ENCODE measurements around the gene GPR25. TPM values are rescaled to one million over a fixed set of nuclear protein-coding genes. Genes with fewer than 3 reads are reported as not detected.

Gene GPR25
- total RNA-seq, 2 experiments from 2014 or later = not detected

GRCh38 chr1:200889571-200889970 is 16.8 kb downstream of the GPR25 start:
- Mint-ChIP-seq H3K36me3 (ENCODE audit: low read depth) (no peaks in the 10 kb centered on the region), H3K9me3 (no peaks in the 10 kb centered on the region), H3K27me3 (ENCODE audit: low read depth) (peaks cover 36% of the 10 kb centered on the region), H3K4me3 (no peak overlapping the region), H3K27ac (peak overlapping the region; percentile 47), H3K4me1 (ENCODE audit: low read depth) (peaks cover 46% of the 10 kb centered on the region)
- intact Hi-C loops (cut with micrococcal nuclease) = loop anchor here (1.0 to 5.0 kb wide), 11 partner anchors 11 to 737 kb away; partner anchors contain the start of gene KIF21B
- peak; percentile 56 for DNase-seq
- CTCF ChIA-PET = interaction anchor here (0.7 to 2.4 kb wide), 4 partner anchors 16 to 131 kb away, joined by 3 to 8 read pairs (median 4); no protein-coding TSS in a partner anchor

- H3K9me3 Mint-ChIP-seq = no peaks in the 10 kb centered on the region
- no peak for DNase-seq
- no peak overlapping the region for H3K4me3 Mint-ChIP-seq
- CTCF ChIA-PET = interaction anchor here (0.6 to 2.4 kb wide), 5 partner anchors 16 to 52 kb away, joined by 3 to 8 read pairs (median 4); no protein-coding TSS in a partner anchor
- H3K4me1 Mint-ChIP-seq (ENCODE audit: low read depth) = peaks cover 46% of the 10 kb centered on the region
- intact Hi-C loops (cut with micrococcal nuclease) = no loop called here
- H3K27ac Mint-ChIP-seq = no peak overlapping the region
- H3K36me3 Mint-ChIP-seq (ENCODE audit: low read depth) = no peaks in the 10 kb centered on the region
- H3K27me3 Mint-ChIP-seq (ENCODE audit: low read depth) = peaks cover 36% of the 10 kb centered on the region
These were observed 17.2 kb downstream of the GPR25 start for GRCh38 chr1:200890027-200890426.

GRCh38 chr1:200890818-200891773 is 18.3 kb downstream of the GPR25 start:
- peaks cover 36% of the 10 kb centered on the region for H3K27me3 Mint-ChIP-seq (ENCODE audit: low read depth)
- CTCF ChIA-PET = interaction anchor here (0.6 to 1.0 kb wide), 4 partner anchors 15 to 129 kb away, joined by 3 to 4 read pairs (median 3); no protein-coding TSS in a partner anchor
- H3K36me3 Mint-ChIP-seq (ENCODE audit: low read depth) = no peaks in the 10 kb centered on the region
- intact Hi-C loops (cut with micrococcal nuclease) = no loop called here
- no peaks in the 10 kb centered on the region for H3K9me3 Mint-ChIP-seq
- no peak overlapping the region for H3K27ac Mint-ChIP-seq
- peak overlapping the region; percentile 52 for H3K4me3 Mint-ChIP-seq
- peaks cover 46% of the 10 kb centered on the region for H3K4me1 Mint-ChIP-seq (ENCODE audit: low read depth)
- DNase-seq = peak; percentile 27

- peaks cover 37% of the 10 kb centered on the region for H3K27me3 Mint-ChIP-seq (ENCODE audit: low read depth)
- no peaks in the 10 kb centered on the region for H3K36me3 Mint-ChIP-seq (ENCODE audit: low read depth)
- DNase-seq = no peak
- no peaks in the 10 kb centered on the region for H3K9me3 Mint-ChIP-seq
- intact Hi-C loops (cut with micrococcal nuclease) = no loop called here
- H3K4me3 Mint-ChIP-seq = no peak overlapping the region
- H3K27ac Mint-ChIP-seq = no peak overlapping the region
- peaks cover 46% of the 10 kb centered on the region for H3K4me1 Mint-ChIP-seq (ENCODE audit: low read depth)
- CTCF ChIA-PET = interaction anchor here (0.7 to 0.9 kb wide), 2 partner anchors 81 to 128 kb away, joined by 3 read pairs; no protein-coding TSS in a partner anchor
These were observed 19.0 kb downstream of the GPR25 start for GRCh38 chr1:200891774-200892157.

GRCh38 chr1:200892546-200892945 is 19.8 kb downstream of the GPR25 start:
- peaks cover 37% of the 10 kb centered on the region for H3K27me3 Mint-ChIP-seq (ENCODE audit: low read depth)
- no peak for DNase-seq
- H3K4me1 Mint-ChIP-seq (ENCODE audit: low read depth) = peaks cover 43% of the 10 kb centered on the region
- H3K4me3 Mint-ChIP-seq = no peak overlapping the region
- CTCF ChIA-PET = interaction anchor here (0.6 to 0.9 kb wide), 2 partner anchors 81 to 173 kb away, joined by 3 to 4 read pairs; no protein-coding TSS in a partner anchor
- H3K36me3 Mint-ChIP-seq (ENCODE audit: low read depth) = no peaks in the 10 kb centered on the region
- H3K27ac Mint-ChIP-seq = no peak overlapping the region
- H3K9me3 Mint-ChIP-seq = no peaks in the 10 kb centered on the region
- intact Hi-C loops (cut with micrococcal nuclease) = no loop called here

- Mint-ChIP-seq H3K4me3 (no peak overlapping the region), H3K27ac (no peak overlapping the region), H3K27me3 (ENCODE audit: low read depth) (peaks cover 37% of the 10 kb centered on the region), H3K4me1 (ENCODE audit: low read depth) (peaks cover 39% of the 10 kb centered on the region), H3K9me3 (no peaks in the 10 kb centered on the region), H3K36me3 (ENCODE audit: low read depth) (no peaks in the 10 kb centered on the region)
- intact Hi-C loops (cut with micrococcal nuclease) = no loop called here
- no peak for DNase-seq
- CTCF ChIA-PET = interaction anchor here (0.6 kb wide), 2 partner anchors 173 to 299 kb away, joined by 4 to 5 read pairs; no protein-coding TSS in a partner anchor
These were observed 20.2 kb downstream of the GPR25 start for GRCh38 chr1:200892958-200893357.

GRCh38 chr1:200893411-200893901 is 20.7 kb downstream of the GPR25 start:
- intact Hi-C loops (cut with micrococcal nuclease) = no loop called here
- no peak overlapping the region for H3K4me3 Mint-ChIP-seq
- DNase-seq = no peak
- H3K9me3 Mint-ChIP-seq = no peaks in the 10 kb centered on the region
- H3K27me3 Mint-ChIP-seq (ENCODE audit: low read depth) = peaks cover 37% of the 10 kb centered on the region
- H3K27ac Mint-ChIP-seq = no peak overlapping the region
- no peaks in the 10 kb centered on the region for H3K36me3 Mint-ChIP-seq (ENCODE audit: low read depth)
- H3K4me1 Mint-ChIP-seq (ENCODE audit: low read depth) = peaks cover 34% of the 10 kb centered on the region
- CTCF ChIA-PET = interaction anchor here (0.6 kb wide), 1 partner anchor 299 kb away, joined by 5 read pairs; no protein-coding TSS in a partner anchor

- intact Hi-C loops (cut with micrococcal nuclease) = no loop called here
- Mint-ChIP-seq H3K27ac (no peak within 1 kb of the TSS), H3K36me3 (ENCODE audit: low read depth) (no peaks in the 10 kb centered on the region)
These were observed 22.1 kb downstream of the GPR25 start, which contains the start of gene INAVA for GRCh38 chr1:200894712-200895442. TSS of gene INAVA (plus strand) at chr1:200894900. CDS start at chr1:200898401, 3,501 bp downstream.

GRCh38 chr1:200895443-200895789 is 22.6 kb downstream of the GPR25 start:
- CTCF ChIA-PET = no interaction called here
- H3K36me3 Mint-ChIP-seq (ENCODE audit: low read depth) = no peaks in the 10 kb centered on the region
- H3K4me3 Mint-ChIP-seq = no peak overlapping the region
- H3K27ac Mint-ChIP-seq = no peak overlapping the region
- H3K27me3 Mint-ChIP-seq (ENCODE audit: low read depth) = peaks cover 35% of the 10 kb centered on the region
- DNase-seq = no peak
- intact Hi-C loops (cut with micrococcal nuclease) = no loop called here
- peaks cover 14% of the 10 kb centered on the region for H3K4me1 Mint-ChIP-seq (ENCODE audit: low read depth)
- H3K9me3 Mint-ChIP-seq = no peaks in the 10 kb centered on the region

More at GRCh38 chr1:200894712-200895442, 22.1 kb downstream of the GPR25 start, which contains the start of gene INAVA:
- peaks cover 36% of the 10 kb centered on the region for H3K27me3 Mint-ChIP-seq (ENCODE audit: low read depth)
- H3K9me3 Mint-ChIP-seq = no peaks in the 10 kb centered on the region
- H3K4me3 Mint-ChIP-seq = no peak within 1 kb of the TSS
- peaks cover 19% of the 10 kb centered on the region for H3K4me1 Mint-ChIP-seq (ENCODE audit: low read depth)
- no peak for DNase-seq
- CTCF ChIA-PET = no interaction called here

GRCh38 chr1:200895801-200896530 is 23.2 kb downstream of the GPR25 start:
- H3K27ac Mint-ChIP-seq = no peak overlapping the region
- CTCF ChIA-PET = interaction anchor here (0.6 kb wide), 1 partner anchor 9 kb away, joined by 3 read pairs; no protein-coding TSS in a partner anchor
- H3K9me3 Mint-ChIP-seq = no peaks in the 10 kb centered on the region
- intact Hi-C loops (cut with micrococcal nuclease) = no loop called here
- H3K4me1 Mint-ChIP-seq (ENCODE audit: low read depth) = peaks cover 10% of the 10 kb centered on the region
- DNase-seq = no peak
- peaks cover 30% of the 10 kb centered on the region for H3K27me3 Mint-ChIP-seq (ENCODE audit: low read depth)
- H3K4me3 Mint-ChIP-seq = no peak overlapping the region
- no peaks in the 10 kb centered on the region for H3K36me3 Mint-ChIP-seq (ENCODE audit: low read depth)

GRCh38 chr1:200896531-200897196 is 23.9 kb downstream of the GPR25 start:
- intact Hi-C loops (cut with micrococcal nuclease) = no loop called here
- Mint-ChIP-seq H3K36me3 (ENCODE audit: low read depth) (no peaks in the 10 kb centered on the region), H3K4me1 (ENCODE audit: low read depth) (peaks cover 6% of the 10 kb centered on the region), H3K9me3 (no peaks in the 10 kb centered on the region), H3K27ac (no peak overlapping the region), H3K27me3 (ENCODE audit: low read depth) (peaks cover 26% of the 10 kb centered on the region), H3K4me3 (no peak overlapping the region)
- CTCF ChIA-PET = interaction anchor here (0.6 kb wide), 1 partner anchor 8 kb away, joined by 3 read pairs; no protein-coding TSS in a partner anchor
- no peak for DNase-seq

Data from activated naive CD4-positive, alpha-beta T cell treated with anti-CD3 and anti-CD28 coated beads for 36 hours (primary cell).